ENCODE measurements around the gene NECAB2.

DNA sequence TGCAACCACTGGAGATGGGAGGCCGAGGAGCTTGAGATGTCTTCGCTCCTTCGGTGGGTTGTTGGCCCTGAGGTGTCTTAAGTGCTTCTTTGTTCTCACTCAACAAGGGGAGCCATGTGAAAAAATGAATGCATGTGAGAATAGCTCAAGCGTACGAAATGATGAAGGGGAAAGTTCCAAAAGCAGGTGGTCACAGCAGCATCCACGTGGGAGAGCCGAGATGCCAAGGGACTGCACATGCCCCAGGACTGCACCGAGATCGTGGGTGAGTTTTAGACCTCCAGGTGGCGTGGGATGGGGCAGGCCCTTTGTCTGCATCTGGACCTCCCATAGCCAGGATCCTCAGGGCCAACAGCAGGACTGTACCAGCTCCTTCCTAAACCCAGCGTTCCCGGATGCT, 66.5 kb downstream of the NECAB2 start:
- TF ChIP-seq CTCF (IDR thresholded peaks at IDR 0.05) (no peak), POLR2A (IDR thresholded peaks at IDR 0.05) (no peak), POLR2AphosphoS5 (IDR thresholded peaks at IDR 0.05) (no peak), EP300 (IDR thresholded peaks at IDR 0.05) (no peak)

Measured in stomach (tissue), 4 donors.